Loucy (cell line): ENCODE results near the gene MRAS.
"Not testable (repeated sequence)": the region's sequence is repeated elsewhere in the genome, so short reads cannot be mapped to it uniquely, and the experiment has no call there.

Experiments used
- H2AFZ ChIP-seq: fragments of 200-600 bp; sonication (generic); 2 replicates; pipeline ENCODE4 v1.6.0; 2016; ENCODE audit warnings: antibody characterized with exemption, mild to moderate bottlenecking, low read length, moderate library complexity
- H3F3A ChIP-seq: fragments of 200-600 bp; 2 replicates; pipeline ENCODE4 v1.6.0; 2016; ENCODE audit warnings: antibody characterized with exemption, low read depth, mild to moderate bottlenecking
- H3K27me3 ChIP-seq: fragments of 200-600 bp; sonication (generic); 2 replicates; pipeline ENCODE4 v1.6.1; 2014; ENCODE audit warnings: low read length, mild to moderate bottlenecking; ENCODE audit not compliant: insufficient read depth, poor library complexity, severe bottlenecking
- H3K36me3 ChIP-seq: fragments of 200-600 bp; sonication (generic); 2 replicates; pipeline ENCODE4 v1.6.1; 2016; ENCODE audit warnings: low read length; ENCODE audit not compliant: insufficient read depth
- H3K4me1 ChIP-seq: fragments of 200-600 bp; sonication (generic); 2 replicates; pipeline ENCODE4 v1.5.1; 2014; ENCODE audit warnings: low read length, mild to moderate bottlenecking; ENCODE audit not compliant: insufficient read depth, poor library complexity, severe bottlenecking
- H3K4me2 ChIP-seq: fragments of 200-600 bp; sonication (generic); 2 replicates; pipeline ENCODE4 v1.6.0; 2014; ENCODE audit warnings: antibody characterized with exemption, low read length, low read depth, mild to moderate bottlenecking; ENCODE audit not compliant: poor library complexity, severe bottlenecking
- H3K4me3 ChIP-seq: fragments of 200-600 bp; sonication (generic); 2 replicates; pipeline ENCODE4 v1.5.1; 2014; ENCODE audit warnings: low read length, mild to moderate bottlenecking, mixed read lengths; ENCODE audit not compliant: poor library complexity, severe bottlenecking
- H3K79me2 ChIP-seq: fragments of 200-600 bp; sonication (generic); 2 replicates; pipeline ENCODE4 v1.6.1; 2014; ENCODE audit warnings: low read length; ENCODE audit not compliant: insufficient read depth
- H3K9ac ChIP-seq: fragments of 200-600 bp; sonication (generic); 2 replicates; pipeline ENCODE4 v1.6.0; 2014; ENCODE audit warnings: mild to moderate bottlenecking, low read depth, low read length, moderate library complexity; ENCODE audit not compliant: poor library complexity, severe bottlenecking
- H3K9me2 ChIP-seq: fragments of 200-600 bp; sonication (generic); replicated peaks from 2 replicates; pipeline ENCODE4 v1.6.1; 2016; ENCODE audit warnings: low read depth, low read length, mixed read lengths
- H3K9me3 ChIP-seq: fragments of 200-600 bp; sonication (generic); 2 replicates; pipeline ENCODE4 v1.6.1; 2014; ENCODE audit warnings: mild to moderate bottlenecking, antibody characterized with exemption, low read length, low read depth; ENCODE audit not compliant: insufficient read depth
- H4K20me1 ChIP-seq: fragments of 200-600 bp; sonication (generic); 2 replicates; pipeline ENCODE4 v1.6.0; 2014; ENCODE audit warnings: antibody characterized with exemption, low read length, mild to moderate bottlenecking; ENCODE audit not compliant: insufficient read depth, poor library complexity, severe bottlenecking
- EZH2phosphoT487 ChIP-seq: fragments of 200-600 bp; IDR thresholded peaks from 2 replicates; pipeline ENCODE4 v1.6.1; 2018; ENCODE audit warnings: antibody characterized with exemption, mild to moderate bottlenecking, moderate library complexity, borderline replicate concordance
- TF ChIP-seq, protein P1 (sequence below): fragments of 200-600 bp; sonication (generic); conservative IDR thresholded peaks from 2 replicates; pipeline ENCODE4 v1.5.1; 2014; ENCODE audit warnings: mild to moderate bottlenecking, antibody characterized with exemption, low read length

Gene MRAS

GRCh38 chr3:138376663-138377062 lies 28.3 kb downstream of the MRAS start:
- Histone ChIP-seq H3K79me2 (no peaks in the 10 kb centered on the region), H3K27me3 (no peaks in the 10 kb centered on the region), H3K9ac (no peak overlapping the region), H3K4me2 (no peak overlapping the region), H3K36me3 (no peaks in the 10 kb centered on the region), H3F3A (no peaks in the 10 kb centered on the region), H2AFZ (no peak overlapping the region), H3K4me3 (no peak overlapping the region), H3K9me3 (no peaks in the 10 kb centered on the region), H3K4me1 (no peaks in the 10 kb centered on the region), H4K20me1 (no peaks in the 10 kb centered on the region), H3K9me2 (no peaks in the 10 kb centered on the region)
- TF ChIP-seq EZH2phosphoT487, result no peak
- TF ChIP-seq, protein P1, sequence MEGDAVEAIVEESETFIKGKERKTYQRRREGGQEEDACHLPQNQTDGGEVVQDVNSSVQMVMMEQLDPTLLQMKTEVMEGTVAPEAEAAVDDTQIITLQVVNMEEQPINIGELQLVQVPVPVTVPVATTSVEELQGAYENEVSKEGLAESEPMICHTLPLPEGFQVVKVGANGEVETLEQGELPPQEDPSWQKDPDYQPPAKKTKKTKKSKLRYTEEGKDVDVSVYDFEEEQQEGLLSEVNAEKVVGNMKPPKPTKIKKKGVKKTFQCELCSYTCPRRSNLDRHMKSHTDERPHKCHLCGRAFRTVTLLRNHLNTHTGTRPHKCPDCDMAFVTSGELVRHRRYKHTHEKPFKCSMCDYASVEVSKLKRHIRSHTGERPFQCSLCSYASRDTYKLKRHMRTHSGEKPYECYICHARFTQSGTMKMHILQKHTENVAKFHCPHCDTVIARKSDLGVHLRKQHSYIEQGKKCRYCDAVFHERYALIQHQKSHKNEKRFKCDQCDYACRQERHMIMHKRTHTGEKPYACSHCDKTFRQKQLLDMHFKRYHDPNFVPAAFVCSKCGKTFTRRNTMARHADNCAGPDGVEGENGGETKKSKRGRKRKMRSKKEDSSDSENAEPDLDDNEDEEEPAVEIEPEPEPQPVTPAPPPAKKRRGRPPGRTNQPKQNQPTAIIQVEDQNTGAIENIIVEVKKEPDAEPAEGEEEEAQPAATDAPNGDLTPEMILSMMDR, result no peak

DNA sequence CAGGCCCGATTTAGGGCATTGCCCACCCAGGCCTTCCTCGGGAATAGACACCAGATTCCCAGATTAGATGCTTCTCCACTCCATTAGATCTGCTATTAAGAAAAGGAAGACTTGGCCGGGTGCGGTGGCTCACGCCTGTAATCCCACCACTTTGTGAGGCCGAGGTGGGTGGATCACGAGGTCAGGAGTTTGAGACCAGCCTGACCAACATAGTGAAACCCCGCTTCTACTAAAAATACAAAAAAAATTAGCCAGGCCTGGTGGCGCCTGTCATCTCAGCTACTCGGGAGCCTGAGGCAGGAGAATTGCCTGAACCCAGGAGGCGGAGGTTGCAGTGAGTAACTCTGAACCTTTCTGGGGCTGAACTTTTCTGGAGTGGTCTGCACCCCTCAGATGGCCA lies 28.8 kb downstream of the MRAS start:
- H3K9me2 ChIP-seq, H3K9me3 ChIP-seq, H3K36me3 ChIP-seq, H3K27me3 ChIP-seq, H4K20me1 ChIP-seq, H3K79me2 ChIP-seq, H3K9ac ChIP-seq, H2AFZ ChIP-seq, H3K4me2 ChIP-seq, H3F3A ChIP-seq, H3K4me3 ChIP-seq, H3K4me1 ChIP-seq: not testable (repeated sequence)

DNA sequence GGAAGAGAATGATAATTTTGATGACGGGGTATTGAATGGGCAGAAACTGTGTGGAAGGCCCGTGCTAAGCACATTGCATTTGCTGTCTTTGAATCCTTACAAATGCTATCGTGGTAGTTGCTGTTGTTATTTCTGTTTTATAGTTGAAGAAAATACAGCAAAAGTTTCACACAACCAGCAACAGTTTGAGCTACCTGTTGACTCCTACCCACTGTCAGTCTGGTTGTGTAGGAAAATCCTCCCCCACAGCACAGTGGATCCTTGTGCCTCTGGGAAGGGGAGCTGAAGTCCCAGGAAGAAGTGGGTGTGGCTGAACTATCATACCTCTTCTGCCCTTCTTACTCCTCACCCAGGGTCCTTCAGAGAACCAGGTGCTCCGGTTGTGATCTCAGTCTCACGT lies 29.4 kb downstream of the MRAS start:
- Histone ChIP-seq H3K4me3 (no peak overlapping the region), H3F3A (no peaks in the 10 kb centered on the region), H4K20me1 (no peaks in the 10 kb centered on the region), H3K36me3 (no peaks in the 10 kb centered on the region), H3K4me2 (no peak overlapping the region), H3K79me2 (no peaks in the 10 kb centered on the region), H3K9me3 (no peaks in the 10 kb centered on the region), H3K4me1 (no peaks in the 10 kb centered on the region), H3K9ac (no peak overlapping the region), H3K27me3 (no peaks in the 10 kb centered on the region), H2AFZ (no peak overlapping the region), H3K9me2 (no peaks in the 10 kb centered on the region)
- TF ChIP-seq EZH2phosphoT487, result no peak
- TF ChIP-seq, protein P1, result no peak

DNA sequence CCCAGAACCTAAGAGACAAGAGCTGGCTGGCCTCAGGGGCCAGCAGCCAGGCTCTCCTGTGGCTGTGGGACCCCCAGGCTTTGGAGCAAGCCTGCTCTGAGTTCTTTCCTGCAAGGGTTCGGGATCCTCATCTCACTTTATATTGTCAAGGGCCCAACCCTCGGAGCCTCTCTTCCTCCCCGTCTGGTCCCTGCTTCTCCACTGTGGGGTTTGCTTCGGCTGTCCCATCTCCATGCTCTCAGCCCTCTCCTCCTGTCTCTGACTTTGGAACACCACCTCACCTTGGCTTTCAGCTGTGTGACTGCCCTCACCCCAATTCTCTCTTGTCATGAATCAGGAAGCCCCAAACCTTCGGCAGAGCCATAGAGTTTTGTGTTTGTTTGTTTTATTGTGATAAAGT lies 30.0 kb downstream of the MRAS start:
- Histone ChIP-seq H3K9me3 (no peaks in the 10 kb centered on the region), H3K27me3 (no peaks in the 10 kb centered on the region), H3K4me2 (no peak overlapping the region), H2AFZ (no peak overlapping the region), H3K36me3 (no peaks in the 10 kb centered on the region), H3K9me2 (no peaks in the 10 kb centered on the region), H3K4me1 (no peaks in the 10 kb centered on the region), H3K79me2 (no peaks in the 10 kb centered on the region), H3K4me3 (no peak overlapping the region), H4K20me1 (no peaks in the 10 kb centered on the region), H3K9ac (no peak overlapping the region), H3F3A (no peaks in the 10 kb centered on the region)
- no peak for TF ChIP-seq EZH2phosphoT487
- TF ChIP-seq, protein P1, result no peak
